ENCODE results near the gene TRIM29.

DNA sequence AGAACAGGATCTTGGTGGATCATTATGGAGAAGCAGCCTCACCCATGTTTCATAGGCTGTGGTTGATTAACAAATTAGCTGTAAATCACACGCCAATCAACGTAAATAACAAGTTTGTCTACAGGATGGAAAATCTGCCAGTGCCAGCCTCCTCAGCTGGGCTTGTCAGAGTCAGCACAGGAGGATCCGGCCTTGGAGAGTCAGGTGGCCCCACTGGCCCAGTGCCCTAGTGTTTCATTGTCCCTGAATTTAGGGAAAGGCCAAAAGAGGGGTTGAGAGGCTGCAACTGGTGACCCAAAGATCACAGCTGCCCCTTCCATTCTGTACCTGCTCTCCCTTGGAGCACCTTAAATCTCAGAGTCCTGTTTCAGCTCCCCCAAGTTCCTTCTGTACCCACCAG is 42.4 kb downstream of the TRIM29 start:
- TF ChIP-seq, protein P1, sequence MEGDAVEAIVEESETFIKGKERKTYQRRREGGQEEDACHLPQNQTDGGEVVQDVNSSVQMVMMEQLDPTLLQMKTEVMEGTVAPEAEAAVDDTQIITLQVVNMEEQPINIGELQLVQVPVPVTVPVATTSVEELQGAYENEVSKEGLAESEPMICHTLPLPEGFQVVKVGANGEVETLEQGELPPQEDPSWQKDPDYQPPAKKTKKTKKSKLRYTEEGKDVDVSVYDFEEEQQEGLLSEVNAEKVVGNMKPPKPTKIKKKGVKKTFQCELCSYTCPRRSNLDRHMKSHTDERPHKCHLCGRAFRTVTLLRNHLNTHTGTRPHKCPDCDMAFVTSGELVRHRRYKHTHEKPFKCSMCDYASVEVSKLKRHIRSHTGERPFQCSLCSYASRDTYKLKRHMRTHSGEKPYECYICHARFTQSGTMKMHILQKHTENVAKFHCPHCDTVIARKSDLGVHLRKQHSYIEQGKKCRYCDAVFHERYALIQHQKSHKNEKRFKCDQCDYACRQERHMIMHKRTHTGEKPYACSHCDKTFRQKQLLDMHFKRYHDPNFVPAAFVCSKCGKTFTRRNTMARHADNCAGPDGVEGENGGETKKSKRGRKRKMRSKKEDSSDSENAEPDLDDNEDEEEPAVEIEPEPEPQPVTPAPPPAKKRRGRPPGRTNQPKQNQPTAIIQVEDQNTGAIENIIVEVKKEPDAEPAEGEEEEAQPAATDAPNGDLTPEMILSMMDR (IDR thresholded peaks at IDR 0.05): no peak
- no peak for TF ChIP-seq POLR2A (IDR thresholded peaks at IDR 0.05)
